ENCODE data around the gene TXNRD1.

DNA sequence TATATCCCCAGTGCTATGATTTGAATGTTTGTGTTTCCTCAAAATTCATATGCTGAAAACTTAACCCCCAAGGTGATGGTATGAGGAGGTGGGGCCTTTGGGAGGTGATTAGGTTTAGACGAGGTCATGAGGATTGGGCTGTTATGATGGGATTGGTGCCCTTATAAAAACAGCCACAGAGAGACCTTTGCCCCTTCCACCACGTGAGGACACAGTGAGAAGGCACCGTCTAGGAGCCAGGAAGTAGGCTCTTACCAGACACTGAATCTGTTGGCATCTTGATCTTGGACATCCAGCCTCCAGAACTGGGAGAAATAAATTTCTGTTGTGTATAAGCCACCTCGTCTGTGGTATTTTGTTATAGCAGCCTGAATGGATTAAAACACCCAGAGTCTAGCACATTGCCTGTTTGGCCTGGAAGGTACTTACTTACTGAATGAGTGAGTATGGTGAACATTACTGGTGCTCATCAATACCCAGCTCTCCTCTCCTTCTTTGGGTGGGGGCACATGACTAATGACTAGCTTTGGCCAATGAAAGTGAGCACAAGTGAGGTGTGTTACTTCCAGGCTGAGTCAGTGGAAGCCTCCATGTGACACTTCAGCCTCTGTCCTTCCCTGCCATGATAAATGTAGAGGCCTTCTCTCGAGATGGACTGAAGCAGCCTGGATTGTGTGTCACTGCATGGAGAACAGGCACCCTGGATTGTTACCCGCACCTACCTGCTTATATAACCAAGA is 168.7 kb downstream of the TXNRD1 start:
- TF ChIP-seq POLR2A (IDR thresholded peaks at IDR 0.05): no peak
- TF ChIP-seq, protein P1, sequence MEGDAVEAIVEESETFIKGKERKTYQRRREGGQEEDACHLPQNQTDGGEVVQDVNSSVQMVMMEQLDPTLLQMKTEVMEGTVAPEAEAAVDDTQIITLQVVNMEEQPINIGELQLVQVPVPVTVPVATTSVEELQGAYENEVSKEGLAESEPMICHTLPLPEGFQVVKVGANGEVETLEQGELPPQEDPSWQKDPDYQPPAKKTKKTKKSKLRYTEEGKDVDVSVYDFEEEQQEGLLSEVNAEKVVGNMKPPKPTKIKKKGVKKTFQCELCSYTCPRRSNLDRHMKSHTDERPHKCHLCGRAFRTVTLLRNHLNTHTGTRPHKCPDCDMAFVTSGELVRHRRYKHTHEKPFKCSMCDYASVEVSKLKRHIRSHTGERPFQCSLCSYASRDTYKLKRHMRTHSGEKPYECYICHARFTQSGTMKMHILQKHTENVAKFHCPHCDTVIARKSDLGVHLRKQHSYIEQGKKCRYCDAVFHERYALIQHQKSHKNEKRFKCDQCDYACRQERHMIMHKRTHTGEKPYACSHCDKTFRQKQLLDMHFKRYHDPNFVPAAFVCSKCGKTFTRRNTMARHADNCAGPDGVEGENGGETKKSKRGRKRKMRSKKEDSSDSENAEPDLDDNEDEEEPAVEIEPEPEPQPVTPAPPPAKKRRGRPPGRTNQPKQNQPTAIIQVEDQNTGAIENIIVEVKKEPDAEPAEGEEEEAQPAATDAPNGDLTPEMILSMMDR (IDR thresholded peaks at IDR 0.05): no peak
- TF ChIP-seq POLR2AphosphoS5 (IDR thresholded peaks at IDR 0.05): no peak
- no peak for TF ChIP-seq EP300 (IDR thresholded peaks at IDR 0.05)
